HG02642 (cell line): ENCODE measurements around the gene NDUFC1.
"Not testable (repeated sequence)": the region's sequence is repeated elsewhere in the genome, so short reads cannot be mapped to it uniquely, and the experiment has no call there.

Experiments used
- ATAC-seq: cut with Tn5 transposase; IDR thresholded peaks from one replicate; pipeline ENCODE4 v1.9.1; 2021; ENCODE audit warnings: mild to moderate bottlenecking; ENCODE audit not compliant: unreplicated experiment, poor library complexity

Gene NDUFC1

DNA sequence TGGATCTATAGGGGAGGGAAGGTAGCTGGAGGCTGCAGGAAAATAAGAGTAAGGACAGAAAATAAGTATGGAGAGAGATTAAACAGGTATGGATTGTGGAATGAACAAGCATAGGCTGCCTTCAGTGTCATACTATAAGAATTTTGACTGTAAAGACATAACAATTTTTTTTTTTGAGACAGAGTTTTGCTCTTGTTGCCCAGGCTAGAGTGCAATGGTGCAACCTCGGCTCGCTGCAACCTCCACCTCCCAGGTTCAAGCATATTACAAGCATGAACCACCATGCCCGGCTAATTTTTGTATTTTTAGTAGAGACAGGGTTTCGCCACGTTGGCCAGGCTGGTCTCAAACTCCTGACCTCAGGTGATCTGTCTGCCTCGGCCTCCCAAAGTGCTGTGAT, 46.7 kb downstream of the NDUFC1 start:
- not testable (repeated sequence) for ATAC-seq

DNA sequence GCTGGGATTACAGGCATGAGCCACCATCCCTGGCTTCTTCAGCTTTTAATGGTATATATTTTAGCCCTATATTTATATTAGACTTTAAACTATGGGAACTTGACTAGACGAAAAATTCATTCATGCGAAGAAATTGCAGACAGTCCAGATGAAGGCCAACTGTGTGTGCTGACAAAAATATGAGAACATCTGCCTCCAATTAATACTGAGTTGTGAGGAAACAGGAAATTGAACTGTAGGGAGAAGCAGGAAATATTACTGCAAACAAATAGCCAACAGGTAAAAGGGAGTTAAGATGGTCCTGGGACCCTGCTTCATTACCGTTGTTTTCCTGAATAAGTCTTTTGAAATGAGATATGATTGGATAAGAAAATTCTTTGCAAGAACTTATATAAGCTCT, 48.6 kb downstream of the NDUFC1 start:
- no peak for ATAC-seq

GRCh38 chr4:139253046-139253445, 49.2 kb downstream of the NDUFC1 start:
- ATAC-seq = no peak

GRCh38 chr4:139247700-139248238, 54.5 kb downstream of the NDUFC1 start:
- ATAC-seq = no peak

DNA sequence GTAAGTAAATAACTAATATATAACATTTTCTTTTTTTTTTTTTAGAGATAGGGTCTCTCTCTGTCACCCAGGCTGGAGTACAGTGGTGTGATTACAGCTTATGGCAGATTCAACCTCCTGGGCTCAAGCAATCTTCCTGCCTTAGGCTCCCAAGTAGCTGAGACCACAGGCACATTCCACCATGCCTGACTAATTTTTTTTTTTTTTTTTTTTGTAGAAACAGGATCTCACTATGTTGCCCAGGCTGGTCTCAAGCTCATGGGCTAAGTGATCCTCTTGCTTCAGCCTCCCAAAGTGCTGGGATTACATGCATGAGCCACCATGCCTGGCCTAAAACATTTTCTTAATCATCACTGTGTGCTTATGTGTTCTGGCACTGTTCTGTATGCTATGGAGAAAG, 55.0 kb downstream of the NDUFC1 start:
- no peak for ATAC-seq

DNA sequence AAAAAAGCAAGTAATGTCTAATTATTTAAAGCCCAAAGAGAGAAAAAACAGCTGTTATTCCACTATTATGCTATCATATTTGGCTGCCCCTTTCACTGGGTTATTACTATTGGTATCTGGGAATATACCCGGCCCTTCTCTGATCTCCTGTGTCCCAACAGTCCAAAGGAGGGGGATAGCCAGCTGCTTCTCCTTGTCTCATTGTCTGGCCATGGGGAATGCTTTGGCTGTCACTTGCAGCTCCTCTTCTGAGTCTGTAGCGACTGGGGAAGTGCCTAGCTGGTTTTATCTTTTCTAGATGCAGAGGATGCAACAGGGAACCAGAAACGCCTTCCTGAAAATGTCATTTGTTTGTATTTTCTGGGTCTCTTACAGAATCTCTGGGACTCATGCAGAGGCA, 56.1 kb downstream of the NDUFC1 start:
- ATAC-seq = no peak

GRCh38 chr4:139245590-139245989, 56.7 kb downstream of the NDUFC1 start:
- no peak for ATAC-seq

DNA sequence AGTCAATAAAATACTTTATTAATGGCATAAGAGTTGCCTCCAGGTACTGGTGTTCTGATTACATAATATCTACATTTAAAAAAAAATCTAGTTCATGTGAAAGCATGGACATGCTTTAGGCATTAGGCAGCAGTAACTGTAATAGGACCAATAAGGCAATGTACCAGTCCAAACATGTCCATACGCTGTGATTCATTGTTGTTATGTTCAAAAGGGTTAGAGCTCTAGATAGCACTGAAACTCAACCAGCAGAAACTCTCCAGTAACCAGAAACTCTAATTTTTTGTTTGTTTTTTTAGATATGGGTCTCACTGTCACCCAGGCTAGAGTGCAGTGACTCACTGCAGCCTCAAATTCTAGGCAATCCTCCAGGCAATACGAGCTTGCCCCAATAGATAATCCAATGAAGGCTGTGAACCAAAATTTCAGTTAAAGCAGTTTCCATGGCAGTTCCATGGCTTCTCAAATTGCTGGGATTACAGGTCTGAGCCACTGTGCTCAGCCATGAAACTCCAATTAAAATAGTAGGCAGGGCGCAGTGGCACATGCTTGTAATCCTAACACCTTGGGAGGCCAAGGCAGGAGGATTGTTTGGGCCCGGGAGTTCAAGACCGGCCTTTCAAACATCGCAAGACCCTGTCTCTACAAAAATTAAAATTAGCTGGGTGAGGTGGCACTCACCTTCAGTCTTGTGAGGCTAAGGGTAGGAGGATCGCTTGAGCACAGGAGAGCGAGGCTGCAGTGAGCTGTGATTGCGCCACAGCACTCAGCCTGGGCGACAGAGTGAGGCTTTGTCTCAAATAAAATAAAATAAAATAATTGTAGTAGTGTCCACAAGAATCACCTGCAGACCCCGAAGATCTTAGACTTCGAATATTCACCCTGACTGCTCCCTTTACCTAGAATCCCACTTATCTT, 58.6 kb downstream of the NDUFC1 start:
- no peak for ATAC-seq

DNA sequence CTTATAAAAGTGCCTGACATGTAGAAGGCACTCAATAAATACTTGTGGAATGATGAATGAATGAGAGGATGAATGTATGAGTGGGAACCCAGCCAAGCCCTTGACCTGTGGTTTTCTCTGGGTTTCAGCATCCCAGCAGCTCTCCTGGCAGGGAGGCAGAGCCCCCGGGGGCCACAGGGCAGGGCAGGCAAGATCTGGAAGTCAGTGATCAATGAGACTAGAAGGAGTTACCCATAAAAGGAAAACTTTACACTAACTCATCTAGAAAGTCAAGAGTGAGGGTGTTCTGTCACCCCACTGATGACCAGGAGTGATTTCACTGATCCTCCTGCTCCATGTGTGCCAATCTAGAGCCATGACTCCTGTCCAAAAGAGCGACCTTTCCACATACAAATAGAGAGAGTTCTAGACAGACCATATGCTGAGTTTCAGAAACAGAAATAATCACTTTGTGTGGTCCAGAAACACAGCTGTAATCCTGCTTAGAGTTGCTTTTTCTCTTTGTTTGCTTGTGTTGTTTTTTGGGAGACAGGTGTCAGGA, 59.7 kb downstream of the NDUFC1 start:
- ATAC-seq = no peak

DNA sequence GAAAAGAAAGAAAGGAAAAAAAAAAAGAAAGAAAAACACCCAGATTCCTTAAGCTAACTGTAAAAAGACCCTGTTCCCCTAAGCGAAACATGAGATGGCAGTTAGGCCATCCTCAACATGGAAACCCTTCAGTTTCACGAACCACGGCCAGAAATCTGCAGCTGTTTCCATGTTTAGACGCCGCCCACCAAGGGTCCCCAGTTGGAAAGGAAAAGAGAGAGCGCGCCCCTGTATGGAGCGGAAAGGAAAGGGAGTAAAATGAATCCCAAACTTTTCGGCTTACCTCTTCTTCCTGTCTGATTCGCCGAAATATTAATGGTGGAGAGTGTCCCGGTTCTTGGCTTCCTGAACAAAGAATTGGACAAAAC, 60.5 kb downstream of the NDUFC1 start:
- ATAC-seq = no peak

DNA sequence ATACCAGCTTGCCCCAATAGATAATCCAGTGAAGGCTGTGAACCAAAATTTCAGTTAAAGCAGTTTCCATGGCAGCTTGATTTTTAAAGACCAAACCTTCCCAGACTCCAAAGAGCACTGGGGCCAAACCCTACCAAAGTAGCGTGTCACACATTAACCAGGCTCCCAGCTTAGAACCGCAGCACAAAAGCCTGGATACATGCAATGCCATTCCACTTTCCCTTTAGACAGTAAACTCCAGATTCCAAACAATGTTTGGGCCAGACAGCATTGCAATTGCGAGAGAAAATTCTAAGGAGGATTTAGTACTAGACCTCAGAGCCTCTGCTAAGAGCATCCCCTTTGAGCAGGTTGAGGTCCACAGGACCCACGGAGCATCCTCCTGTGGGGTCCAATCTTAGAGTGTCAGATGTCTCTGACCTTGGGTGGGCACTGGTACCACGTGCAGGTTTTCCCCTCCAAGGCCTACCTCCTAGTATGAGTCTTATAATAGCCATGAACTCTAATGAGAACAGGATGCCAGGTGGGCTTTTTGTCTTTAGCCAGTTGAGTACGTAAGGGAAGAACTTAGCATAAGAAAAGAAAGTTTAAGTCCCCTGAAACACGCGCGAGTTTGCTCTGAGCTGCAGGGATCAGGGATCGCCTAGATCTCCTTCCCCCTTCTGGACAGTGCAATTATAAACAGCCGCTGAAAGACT, 61.0 kb downstream of the NDUFC1 start:
- ATAC-seq = no peak
